Lower leg skin (tissue), 3 donors: ENCODE results near the gene TSTD1.

Experiments used
- POLR2A ChIP-seq, 2 donors: fragments of 450-650 bp; IDR thresholded peaks; one replicate each; pipeline ENCODE4 v1.6.1; 2016 to 2017; ENCODE audit warnings: antibody characterized with exemption in 2 of 2, mild to moderate bottlenecking in 1 of 2, moderate library complexity in 1 of 2
- TF ChIP-seq, protein P1 (sequence below), 3 donors: fragments of 450-650 bp; IDR thresholded peaks; one replicate each; pipeline ENCODE4 v1.5.1; 2016; ENCODE audit warnings: antibody characterized with exemption in 3 of 3, mild to moderate bottlenecking in 3 of 3, moderate library complexity in 2 of 3

GRCh38 chr1:160993544-160994193 lies 45.1 kb downstream of the TSTD1 start:
- TF ChIP-seq, protein P1, sequence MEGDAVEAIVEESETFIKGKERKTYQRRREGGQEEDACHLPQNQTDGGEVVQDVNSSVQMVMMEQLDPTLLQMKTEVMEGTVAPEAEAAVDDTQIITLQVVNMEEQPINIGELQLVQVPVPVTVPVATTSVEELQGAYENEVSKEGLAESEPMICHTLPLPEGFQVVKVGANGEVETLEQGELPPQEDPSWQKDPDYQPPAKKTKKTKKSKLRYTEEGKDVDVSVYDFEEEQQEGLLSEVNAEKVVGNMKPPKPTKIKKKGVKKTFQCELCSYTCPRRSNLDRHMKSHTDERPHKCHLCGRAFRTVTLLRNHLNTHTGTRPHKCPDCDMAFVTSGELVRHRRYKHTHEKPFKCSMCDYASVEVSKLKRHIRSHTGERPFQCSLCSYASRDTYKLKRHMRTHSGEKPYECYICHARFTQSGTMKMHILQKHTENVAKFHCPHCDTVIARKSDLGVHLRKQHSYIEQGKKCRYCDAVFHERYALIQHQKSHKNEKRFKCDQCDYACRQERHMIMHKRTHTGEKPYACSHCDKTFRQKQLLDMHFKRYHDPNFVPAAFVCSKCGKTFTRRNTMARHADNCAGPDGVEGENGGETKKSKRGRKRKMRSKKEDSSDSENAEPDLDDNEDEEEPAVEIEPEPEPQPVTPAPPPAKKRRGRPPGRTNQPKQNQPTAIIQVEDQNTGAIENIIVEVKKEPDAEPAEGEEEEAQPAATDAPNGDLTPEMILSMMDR (IDR thresholded peaks at IDR 0.05): no peak
- TF ChIP-seq POLR2A (IDR thresholded peaks at IDR 0.05): no peak
